NCI-H187 treated with DMSO at 0.1 percent for 48 hours (cell line): ENCODE results near the gene YDJC.
"Not testable (repeated sequence)": the region's sequence is repeated elsewhere in the genome, so short reads cannot be mapped to it uniquely, and the experiment has no call there.

Experiments used
- DNase-seq: peaks from one replicate; lab custom pipeline; 2025; lab: John Stamatoyannopoulos, UW

Gene YDJC

DNA sequence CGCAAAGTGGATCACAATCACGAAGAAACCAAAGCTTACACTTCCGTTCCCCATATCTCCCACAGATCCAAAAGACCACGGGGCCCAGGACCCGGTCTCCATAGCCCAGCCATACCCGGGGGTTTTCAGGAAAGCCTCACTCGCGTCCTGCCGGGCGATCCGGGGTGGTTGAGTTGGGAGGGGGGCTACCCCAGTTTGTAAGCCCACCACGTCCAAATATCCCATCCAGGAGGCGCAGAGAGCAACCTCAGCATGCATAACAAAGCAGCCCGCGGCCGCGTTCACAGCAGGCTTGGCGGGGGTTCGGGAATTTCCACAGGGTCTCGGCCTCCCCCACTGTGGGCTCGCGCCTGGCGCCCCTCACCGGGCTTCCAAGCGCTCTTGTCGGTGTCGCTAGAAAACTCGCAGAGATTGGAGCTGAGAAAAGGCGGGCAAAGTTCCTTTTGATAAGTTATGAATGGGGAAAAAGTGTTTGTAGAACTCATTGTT lies 21.7 kb upstream of the YDJC start:
- DNase-seq: no peak

DNA sequence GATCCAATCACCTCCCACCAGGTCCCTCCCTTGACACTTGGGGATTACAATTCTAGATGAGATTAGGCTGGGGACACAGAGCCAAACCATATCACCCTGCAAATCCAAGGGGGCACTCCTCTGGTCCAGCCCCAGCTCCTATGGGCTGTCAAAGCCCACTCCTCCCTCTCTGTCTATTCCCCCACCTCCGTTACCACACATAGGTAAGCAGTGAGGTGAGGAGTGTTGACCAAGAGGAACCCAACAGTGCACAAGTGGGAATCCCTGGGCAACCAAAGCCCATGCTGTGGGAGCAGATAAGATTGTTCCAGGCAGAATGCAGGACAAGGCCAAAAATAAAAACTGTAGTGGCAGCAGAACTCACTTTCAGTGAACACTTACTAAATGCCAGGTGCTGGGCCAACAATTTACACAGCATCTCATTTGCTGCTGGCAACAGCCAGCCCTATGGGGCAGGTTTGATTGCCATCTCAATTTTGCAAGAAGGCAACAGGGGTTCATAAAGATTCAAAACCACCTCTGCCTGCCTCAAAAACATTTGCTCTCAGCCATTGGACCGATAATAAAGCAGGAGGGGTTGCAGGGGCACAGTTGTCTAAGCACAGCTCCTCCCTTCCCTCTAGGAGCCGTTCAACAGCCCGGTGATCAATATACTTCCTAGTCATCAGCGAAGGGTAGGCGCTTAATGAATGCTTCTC lies 21.1 kb upstream of the YDJC start:
- DNase-seq: no peak

- no peak for DNase-seq
Measured at GRCh38 chr22:21650280-21650679, 20.5 kb upstream of the YDJC start.

DNA sequence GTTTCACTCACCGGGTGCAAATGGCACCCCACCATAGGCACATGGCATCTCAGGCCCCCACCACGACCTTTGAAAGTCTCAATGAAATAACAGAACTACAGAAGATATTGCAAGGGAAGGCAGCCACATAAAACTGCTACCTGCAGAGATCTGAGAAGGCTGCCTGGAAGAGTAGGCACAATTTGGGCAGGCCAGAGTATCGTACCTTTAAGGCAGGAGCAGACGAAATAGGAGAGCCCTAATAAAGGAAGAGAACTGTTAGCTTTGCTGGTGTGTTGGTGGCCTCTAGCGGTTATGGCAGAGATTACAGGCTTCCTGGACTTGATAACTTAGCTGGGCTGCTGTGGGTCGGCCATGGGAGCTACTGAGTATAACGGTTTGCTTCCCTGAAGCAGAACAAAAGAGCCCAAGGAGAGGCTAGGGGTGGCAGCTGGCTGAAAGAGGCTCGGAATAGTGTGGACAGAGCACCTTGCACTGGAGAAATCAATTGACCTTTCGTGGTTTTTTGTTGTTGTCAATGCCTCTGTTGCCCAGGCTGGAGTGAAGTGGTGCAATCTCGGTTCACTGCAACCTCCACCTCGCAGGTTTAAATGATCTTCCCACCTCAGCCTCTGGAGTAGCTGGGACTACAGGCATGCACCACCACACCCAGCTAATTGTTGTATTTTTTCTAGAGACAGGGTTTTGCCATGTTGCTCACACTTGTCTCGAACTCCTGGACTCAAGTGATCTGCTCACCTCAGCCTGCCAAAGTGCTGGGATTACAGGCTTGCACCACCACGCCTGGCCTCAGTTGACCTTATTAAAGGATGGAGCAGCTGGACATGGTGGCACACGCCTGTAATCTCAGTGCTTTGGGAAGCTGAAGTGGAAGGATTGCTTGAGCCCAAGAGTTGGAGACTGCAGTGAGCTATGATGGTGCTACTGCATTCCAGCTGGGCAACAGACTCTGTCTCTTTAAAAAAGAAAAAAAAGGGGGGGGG lies 17.1 kb upstream of the YDJC start:
- DNase-seq: peak; percentile 16

DNA sequence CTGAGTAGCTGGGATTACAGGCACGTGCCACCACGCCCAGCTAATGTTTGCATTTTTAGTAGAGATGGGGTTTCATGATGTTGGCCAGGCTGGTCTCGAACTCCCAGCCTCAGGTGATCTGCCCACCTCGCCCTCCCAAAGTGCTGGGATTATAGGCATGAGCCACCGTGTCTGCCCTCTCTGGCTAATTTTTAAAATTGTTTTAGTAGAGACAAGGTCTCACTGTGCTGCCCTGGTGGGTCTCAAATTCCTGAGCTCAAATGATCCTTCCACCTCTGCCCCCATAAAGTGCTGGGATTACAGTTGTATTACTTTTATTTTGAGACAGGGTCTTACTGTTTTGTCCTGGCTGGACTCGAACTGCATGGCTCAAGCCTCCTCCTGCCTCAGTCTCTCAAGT lies 15.7 kb upstream of the YDJC start:
- DNase-seq: not testable (repeated sequence)

- no peak for DNase-seq
Measured at GRCh38 chr22:21643533-21644357, 13.9 kb upstream of the YDJC start.

- no peak for DNase-seq
Measured at GRCh38 chr22:21642584-21643448, 13.0 kb upstream of the YDJC start.

DNA sequence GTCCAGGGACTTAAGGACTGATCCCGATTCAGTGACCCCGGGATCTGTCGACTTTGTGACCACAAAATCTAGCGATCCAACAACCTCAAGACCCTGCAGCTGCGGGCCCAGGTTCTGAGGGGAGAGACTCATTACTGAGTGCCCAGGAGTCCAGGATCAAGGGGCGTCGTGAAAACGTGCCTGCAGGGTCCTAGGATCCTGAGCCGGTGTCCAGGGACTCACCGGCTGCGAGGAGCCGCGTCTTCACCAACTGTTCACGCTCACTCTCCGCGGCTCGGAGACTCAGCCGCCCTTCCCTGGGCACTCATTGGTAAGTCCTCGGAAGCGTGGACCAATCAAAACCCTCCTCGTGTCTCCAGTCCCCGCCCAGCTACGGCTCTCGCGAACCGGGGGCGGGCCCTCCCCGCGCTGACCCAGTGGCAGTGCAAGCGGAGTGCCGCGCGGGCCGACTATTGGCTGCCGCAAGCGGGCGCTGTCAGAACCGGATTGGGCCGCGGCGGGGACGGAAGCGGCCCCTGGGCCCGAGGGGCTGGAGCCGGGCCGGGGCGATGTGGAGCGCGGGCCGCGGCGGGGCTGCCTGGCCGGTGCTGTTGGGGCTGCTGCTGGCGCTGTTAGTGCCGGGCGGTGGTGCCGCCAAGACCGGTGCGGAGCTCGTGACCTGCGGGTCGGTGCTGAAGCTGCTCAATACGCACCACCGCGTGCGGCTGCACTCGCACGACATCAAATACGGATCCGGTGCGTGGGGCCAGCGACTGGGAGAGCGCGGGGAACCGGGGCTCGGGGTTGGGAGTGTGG lies 12.2 kb upstream of the YDJC start, which contains the start of gene SDF2L1:
Gene SDF2L1 (plus strand): TSS at position 514 of the 795 bp plus-strand sequence. CDS start 35 bp downstream, at position 549.
- peak; percentile 79 for DNase-seq

DNA sequence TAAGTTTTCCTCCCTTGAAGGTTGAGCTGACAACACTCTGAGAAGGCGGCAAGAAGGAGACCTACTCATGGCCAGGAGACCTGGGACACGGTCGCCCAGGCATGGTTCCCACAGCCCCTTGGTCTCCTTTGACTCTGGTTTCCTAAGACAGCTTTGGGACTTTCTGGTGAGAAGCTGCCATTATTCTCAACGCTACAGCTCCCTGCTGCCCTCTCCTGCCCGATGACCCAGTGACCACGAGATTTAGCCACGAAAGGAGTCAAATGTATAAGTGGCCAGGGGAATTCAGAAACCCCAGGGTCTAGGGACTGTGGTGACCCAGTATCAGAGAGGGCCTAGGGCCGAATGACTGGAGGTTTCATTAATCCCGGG lies 11.6 kb upstream of the YDJC start:
- DNase-seq: no peak

GRCh38 chr22:21640810-21641209 lies 11.0 kb upstream of the YDJC start:
- no peak for DNase-seq

DNA sequence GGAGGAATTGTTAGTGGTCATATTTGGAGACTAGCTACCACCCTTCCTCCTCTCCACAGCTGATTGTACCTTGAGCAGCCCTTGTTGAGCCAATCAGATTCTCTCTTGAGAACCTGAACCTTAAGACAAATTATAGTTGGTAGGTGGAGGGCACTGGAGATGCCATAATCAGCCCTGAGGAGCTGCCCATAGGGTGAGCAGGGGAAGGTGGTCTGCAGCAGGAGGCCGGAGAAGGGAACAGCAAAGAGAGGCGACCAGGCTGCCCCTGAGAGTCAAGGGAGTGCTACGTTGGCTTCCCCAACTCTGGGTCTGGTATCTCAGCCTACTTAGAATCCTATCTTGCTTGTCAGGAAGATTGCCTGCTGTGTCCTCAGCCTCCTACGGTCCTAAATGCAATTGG lies 9.5 kb upstream of the YDJC start:
- DNase-seq: no peak

DNA sequence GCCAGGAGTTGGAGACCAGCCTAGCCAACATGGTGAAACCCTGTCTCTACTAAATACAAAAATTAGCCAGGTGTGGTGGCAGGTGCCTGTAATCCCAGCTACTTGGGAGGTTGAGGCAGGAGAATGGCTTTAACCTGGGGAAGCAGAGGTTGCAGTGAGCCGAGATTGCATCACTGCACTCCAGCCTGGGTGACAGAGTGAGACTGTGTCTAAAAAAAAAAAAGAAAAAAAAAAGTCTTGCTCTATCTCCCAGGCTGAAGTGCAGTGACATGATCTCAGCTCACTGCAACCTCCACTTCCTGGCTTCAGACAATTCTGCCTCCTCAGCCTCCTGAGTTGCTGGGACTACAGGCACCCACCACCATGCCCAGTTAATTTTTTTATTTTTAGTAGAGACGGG lies 7.6 kb upstream of the YDJC start:
- not testable (repeated sequence) for DNase-seq

DNA sequence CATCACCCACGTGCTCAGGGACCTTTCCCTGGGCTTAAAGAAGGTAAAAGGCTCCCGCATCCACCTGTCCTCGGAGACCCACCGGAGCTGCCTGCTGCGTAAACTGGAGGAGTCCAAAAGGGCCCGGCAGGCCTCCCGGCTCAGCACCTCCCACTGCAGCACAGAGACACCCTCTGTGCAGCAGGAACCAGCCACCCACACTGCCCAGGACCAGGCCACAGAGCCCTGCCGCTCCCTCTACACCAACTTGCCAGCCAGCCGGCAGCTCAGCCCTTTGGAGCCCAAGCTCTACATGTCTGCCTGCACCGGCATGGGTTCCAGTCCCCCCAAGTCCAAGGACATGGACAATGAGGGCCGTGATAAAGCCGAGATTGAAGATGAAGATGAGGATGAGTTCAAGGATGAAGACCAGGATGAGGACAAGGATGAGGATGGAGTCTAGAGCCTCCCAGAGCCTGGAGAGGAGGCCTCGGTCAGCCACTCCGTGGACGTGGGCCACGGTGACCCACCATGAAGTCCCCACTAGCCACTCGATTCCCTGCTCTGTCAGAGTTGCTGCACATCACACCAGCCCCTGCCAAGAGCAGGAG lies 6.9 kb upstream of the YDJC start:
- no peak for DNase-seq

- DNase-seq: no peak
Measured at GRCh38 chr22:21635771-21636510, 6.1 kb upstream of the YDJC start.

DNA sequence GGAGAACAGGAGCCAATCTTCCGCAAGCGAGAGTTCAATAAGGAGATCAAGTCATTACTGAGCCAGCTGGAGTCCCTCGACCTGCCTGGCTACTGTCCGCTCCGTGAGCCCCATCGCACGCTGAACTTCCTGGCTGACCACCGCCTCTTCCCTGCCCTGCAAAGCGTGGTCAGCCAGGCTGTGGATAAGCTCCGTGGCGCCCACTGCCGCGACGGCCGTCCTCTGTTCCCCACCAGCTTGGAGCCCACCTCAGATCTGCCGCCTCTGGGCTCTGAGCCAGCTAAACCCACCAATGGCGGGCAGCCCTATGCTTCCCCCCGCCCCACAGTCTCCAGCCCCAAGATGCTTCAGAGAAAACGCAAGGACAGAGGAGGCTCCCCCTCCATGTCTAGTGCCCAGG lies 5.0 kb upstream of the YDJC start:
- DNase-seq: no peak

- no peak for DNase-seq
Measured at GRCh38 chr22:21634081-21634480, 4.3 kb upstream of the YDJC start.

DNA sequence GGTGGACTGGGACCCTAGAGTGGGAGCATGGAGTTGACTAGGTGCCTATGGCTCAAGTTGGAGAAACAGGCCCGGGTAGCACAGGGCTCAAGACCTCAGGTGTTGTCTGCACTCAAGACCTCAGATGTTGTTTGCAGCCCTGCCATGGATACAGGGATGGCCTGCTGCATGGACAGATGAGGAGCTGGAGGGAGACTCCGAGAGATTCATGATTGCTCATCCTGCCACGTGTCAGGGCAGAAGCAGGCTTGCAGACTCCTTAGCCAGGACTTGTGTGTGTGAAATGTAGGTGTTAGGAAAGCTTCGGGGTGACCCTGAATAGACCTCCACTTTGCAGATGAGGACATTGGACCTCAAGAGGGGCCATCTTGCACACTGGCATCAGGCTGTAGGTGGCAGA lies 3.7 kb upstream of the YDJC start:
- no peak for DNase-seq

DNA sequence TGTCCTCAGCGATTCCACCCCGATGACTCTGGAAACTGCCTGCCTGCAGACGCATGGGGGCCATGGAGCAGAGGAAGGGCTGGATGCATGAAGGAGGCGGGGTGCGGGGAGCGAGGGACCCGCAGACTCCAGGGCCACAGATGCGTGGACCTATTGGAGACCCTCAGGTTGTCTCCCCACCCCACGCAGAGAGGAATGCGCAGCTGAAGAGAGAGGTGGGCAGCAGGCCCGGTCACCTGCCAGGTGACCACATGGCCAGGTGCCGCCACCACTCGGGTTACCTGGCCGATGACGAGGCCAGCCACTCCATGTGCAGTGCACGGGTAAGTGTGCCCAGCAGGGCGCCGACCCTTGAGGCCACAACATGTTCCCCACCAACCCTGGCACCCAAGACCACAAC lies 3.1 kb upstream of the YDJC start:
- no peak for DNase-seq

DNA sequence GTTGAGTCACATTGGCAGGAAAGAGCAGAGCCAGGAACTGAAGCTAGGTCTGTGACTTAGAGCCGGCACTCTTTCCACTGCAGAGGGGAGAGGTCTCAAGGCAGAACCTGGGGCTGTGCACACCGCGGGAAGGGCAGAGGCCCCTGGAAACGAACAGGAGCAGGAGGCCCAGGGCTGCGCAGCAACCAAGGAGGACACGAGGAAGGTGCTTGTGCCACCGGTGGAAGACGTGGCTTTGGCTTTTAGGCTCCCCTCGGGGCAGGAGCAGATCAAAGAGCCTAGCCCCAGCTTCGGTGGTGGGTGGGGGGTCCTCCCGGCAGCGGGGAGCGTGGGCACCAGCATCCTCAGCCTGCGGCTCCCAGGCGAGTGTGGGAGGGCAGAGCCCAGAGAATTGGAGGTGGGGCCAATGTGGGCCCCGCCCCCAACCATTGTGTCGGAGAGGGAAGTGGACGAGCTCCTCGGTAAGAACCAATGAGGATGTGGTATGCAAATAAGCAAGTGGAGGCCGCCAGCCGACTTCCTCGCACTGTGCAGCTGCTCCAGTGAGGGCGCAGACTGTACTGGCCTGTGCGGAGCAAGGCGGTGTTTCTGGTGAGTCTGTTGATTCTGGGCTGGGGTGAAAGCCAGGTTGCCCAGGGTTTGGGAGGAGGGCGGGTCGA lies 2.5 kb upstream of the YDJC start, which contains the start of gene CCDC116:
Gene CCDC116 (plus strand): TSS at position 524 of the 659 bp plus-strand sequence. CDS start 422 bp downstream, outside the sequence.
- no peak for DNase-seq
